ENCODE results near the gene LRTM2.

LRTM2 gene

DNA sequence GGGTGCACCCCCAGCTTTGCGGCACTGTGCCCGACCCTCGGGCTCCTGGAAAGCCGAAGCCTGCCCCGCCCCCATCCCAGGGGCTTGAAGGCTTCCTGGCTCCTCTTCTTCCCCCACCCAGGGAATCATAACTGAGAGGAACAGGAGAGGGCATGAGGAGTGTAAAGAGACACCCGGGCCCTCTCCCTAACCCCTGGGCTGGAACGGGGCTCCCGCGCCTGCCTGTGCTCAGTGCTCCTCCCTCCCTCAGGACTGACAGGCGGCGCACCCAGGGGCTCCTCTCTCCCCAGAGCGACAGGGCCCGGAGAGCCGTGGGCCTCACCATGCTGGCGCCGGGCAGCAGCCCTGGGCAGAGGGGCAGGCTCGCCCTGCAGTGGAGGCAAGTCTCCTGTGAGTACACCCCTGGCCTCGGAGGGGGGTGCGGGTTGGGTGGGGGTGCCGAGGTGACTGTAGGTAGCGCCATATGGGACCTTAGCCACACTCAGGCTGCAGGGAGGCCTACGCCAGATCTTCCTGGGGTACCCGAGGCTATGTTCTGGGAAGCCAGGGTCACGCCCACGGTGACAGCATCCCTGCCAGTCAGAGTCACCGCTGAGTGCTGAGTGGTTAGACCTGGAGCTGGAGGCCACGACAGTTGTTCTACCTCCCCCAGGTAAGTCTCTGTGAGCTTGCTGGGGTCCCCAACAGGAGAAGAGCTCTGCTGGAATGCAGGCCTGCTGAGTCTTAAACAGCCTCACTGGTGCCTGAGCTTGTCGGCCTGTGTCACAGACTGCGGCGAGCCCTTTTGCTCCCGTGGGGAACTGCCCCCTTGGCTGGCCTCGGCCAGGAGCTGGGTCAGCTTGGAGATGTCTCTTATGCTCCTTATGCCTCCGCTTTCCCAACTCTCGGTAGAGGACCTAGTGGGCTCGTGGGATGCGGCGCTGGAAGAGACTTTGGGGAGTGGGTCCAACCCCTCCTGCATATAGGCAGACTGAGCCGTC is 7.8 kb downstream of the LRTM2 start:
- in situ Hi-C loops (cut with HindIII; ENCODE audit: low sequenced_read_pairs), result no loop called here

DNA sequence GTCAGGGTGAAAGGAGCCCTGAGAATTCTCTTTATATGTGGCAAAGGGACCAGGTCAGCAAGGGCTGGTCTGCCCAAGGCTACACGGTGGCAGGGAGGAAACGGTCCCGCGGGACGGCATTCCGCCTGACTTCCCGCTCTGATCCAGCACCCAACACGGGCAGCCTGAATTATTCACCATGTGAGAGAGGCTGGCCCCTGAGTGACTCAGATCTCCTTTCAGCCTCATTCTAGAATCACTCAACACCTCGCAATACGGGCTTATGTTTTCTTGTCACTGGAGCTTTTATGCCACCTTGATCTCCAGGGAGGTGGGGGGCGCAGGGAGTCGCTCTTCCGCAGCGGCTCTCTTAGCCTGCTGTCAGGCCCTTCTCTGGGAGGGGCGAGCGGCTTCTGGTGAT is 8.5 kb downstream of the LRTM2 start:
- in situ Hi-C loops (cut with HindIII; ENCODE audit: low sequenced_read_pairs), result no loop called here

DNA sequence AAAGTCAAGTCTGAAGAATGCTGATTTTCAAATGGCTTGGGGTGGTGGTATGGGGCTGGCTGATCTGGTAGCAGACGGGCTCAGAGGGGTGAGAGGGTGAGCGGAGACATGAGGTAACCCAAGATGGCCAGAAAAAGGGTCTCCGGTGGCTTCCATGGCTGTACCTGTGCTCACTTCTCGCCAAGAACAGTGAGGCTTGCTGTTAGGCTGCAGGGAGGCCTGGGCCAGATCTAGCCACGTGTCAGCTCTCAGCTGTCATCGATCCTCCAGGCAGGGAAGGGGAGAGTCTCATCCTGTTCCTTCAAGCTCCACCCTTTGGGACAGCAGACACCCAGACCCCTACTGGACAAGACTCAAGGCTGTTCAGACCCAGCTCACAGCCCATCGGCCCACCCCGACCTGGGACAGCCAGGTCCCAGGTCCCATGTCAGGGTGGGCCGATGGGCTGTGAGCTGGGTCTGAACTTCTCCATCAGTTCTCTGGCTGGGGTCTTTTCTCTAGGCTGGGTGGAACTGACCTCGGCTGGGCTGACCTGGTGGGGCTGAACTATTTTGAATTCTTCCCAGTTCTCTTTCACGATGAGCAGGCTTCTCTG is 9.0 kb downstream of the LRTM2 start:
- in situ Hi-C loops (cut with HindIII; ENCODE audit: low sequenced_read_pairs), result no loop called here

DNA sequence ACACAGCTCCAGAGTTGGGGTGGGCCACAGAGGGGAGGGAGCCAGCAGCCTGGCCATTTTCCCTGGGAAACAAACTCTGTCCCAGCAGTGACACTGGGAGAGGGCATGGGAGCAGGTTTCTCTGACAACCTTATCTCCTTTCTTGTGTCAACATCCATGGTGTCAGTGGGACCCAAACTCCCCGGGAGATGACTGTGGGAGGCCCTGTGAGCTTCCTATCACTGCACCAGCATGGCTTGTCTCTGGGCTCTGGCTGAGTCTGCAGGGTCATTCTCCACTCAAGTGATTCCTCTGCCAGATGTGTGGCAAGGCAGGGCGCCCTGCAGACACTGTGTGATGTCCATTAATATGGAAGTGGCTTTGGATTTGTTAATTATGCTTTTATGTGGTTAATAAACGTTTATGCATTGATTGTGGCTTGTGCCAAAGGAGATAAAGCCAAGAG is 10.1 kb downstream of the LRTM2 start:
- in situ Hi-C loops (cut with HindIII; ENCODE audit: low sequenced_read_pairs), result no loop called here

DNA sequence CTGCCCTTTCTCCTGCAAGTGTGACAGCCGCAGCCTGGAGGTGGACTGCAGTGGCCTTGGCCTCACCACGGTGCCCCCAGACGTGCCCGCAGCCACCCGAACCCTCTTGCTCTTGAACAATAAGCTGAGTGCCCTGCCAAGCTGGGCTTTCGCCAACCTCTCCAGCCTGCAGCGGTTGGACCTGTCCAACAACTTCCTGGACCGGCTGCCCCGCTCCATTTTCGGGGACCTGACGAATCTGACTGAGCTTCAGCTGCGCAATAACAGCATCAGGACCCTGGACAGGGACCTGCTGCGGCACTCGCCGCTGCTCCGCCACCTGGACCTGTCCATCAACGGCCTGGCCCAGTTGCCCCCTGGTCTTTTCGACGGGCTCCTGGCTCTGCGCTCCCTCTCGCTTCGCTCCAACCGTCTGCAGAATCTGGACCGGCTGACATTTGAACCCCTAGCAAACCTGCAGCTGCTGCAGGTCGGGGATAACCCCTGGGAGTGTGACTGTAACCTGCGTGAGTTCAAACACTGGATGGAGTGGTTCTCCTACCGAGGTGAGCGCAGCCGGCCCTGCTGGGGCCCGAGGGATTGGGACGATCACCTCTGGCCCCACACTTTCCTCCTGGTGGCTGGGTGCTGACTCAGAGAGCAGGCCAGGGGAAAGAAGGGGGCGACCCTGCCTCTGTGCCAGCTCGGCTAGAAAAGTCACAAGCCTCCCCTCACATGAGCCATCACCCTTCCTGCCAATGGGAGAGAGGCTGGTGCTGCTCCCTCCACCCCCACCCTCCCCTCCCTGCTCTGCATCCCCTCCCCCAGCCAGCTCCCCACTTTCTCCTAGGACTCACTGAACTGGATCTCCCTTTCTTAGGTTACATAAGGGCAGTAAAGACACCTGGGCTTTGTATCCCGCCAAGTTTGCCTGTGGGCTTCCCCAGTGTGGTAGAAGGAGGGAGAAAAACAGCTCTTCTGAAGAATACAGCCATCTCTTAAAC is 10.9 kb downstream of the LRTM2 start:
- in situ Hi-C loops (cut with HindIII; ENCODE audit: low sequenced_read_pairs), result no loop called here

DNA sequence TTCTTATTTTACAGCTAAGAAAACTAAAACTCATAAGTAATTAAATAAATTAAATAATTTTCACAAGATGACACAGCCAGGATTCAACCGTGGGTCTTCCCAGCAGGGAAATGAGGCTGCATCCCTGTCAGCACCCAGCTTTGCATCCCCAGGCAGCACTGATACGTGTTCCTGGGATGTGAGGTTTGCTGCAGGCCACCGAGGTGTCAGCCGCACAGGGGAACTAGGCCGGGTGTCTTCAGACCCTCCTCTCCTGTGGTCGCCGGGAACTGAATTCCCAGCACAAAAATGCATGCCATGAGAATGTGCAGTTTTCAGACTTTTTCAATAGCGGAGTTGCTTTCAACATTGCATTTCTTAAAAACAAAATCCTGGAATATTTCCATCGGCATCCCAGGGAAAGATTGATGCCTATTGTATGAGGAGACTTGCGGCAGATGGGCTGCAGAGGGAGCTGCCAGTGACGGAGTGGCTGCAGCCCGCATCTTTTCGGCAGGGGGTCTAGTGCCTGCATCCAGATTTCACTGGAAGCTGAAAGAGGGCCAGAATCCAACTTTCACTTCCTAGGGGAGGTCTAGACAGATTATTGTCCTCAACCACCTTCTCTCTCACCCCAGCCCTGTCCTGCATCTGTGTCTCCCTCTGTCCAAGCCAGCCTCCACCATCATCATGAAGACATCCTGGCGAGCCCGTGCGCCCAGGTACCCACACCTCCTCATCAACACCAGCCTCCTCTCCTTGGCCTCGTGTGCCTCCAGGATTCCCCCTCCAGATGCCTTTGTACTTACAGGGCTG is 12.6 kb downstream of the LRTM2 start:
- in situ Hi-C loops (cut with HindIII; ENCODE audit: low sequenced_read_pairs), result no loop called here

DNA sequence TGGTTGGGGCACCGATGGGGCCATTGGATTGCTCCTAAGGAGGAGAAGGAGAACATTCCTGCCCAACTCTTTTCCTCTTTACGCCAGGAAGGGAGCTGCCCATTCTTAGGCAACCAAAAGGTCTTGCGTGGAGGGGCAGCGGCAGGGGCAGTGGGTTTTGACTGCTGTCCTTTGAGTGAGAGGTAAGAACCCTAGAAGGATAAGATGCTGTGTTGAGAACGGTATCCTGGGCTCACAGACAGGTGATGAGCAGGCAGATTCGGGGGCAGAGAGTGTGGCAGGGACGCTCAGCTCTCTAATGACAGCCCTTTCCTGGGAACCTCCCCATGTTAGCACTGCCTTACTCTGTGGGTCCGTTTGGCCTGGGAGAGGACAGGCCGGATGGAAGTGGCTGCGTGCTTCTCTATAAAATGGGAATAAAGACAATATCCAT is 13.2 kb downstream of the LRTM2 start:
- in situ Hi-C loops (cut with HindIII; ENCODE audit: low sequenced_read_pairs), result no loop called here

DNA sequence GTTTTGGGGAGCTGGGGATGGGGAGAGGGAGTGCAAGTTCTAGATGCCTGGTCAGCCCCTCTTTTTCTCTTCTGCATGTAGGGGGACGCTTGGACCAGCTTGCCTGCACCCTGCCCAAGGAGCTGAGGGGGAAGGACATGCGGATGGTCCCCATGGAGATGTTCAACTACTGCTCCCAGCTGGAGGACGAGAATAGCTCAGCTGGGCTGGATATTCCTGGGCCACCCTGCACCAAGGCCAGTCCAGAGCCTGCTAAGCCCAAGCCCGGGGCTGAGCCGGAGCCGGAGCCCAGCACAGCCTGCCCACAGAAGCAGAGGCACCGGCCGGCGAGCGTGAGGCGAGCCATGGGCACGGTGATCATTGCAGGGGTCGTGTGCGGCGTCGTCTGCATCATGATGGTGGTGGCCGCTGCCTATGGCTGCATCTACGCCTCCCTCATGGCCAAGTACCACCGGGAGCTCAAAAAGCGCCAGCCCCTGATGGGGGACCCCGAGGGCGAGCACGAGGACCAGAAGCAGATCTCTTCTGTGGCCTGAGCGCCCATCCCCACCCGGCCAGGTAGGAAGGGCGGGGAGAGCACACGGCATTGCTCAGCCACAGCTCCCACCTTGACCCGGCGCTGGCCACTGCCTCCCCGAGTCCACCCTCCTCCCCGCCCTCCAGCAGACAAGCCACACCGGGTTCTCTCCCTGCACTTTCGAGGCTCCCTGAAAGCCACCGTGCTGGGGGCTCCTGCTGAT is 14.0 kb downstream of the LRTM2 start:
- in situ Hi-C loops (cut with HindIII; ENCODE audit: low sequenced_read_pairs), result no loop called here

DNA sequence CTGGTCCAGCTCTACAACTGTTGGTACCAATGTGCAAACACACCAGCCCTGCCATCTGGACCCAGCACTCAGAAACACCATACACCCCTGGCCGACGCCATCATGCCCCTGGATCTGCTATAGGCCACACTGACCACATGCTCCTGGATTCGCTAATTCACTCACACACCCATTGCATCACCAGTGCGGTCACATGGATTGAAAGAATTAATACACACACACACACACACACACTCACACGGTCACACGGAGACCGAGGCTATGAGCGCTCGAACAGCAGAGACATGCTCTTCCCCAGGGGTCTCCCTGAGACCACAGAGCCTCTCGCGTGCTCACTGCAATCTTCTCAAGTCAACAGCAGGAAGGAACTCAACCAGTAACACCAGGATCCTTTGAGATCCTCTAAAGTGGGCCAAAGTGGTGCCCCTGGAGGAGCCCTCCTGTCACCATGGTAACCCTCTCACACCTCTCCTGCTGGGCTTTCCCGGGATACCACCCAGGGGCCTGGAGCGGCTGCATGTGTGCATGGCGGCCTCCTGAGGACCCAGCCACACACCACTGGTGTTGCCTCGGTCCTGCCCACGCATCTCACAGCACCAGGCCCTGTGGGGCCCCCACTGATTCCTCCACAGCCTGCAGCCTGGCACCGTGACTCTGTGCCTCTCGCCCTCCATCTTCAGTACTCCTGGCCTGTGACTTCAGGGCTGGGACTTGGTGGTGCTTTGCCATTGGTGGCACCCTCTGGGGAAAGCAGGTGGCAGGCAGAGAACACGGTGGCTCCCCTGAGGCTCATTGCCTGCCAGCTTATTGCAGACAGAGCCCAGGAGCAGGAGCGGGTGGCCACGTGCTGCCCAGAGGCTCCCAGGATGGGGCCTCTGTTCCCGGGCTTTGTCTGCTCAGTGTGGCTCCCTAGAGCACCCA is 15.1 kb downstream of the LRTM2 start:
- in situ Hi-C loops (cut with HindIII; ENCODE audit: low sequenced_read_pairs), result loop anchor here (5.0 kb wide), 1 partner anchor 92 kb away; no protein-coding TSS in a partner anchor

DNA sequence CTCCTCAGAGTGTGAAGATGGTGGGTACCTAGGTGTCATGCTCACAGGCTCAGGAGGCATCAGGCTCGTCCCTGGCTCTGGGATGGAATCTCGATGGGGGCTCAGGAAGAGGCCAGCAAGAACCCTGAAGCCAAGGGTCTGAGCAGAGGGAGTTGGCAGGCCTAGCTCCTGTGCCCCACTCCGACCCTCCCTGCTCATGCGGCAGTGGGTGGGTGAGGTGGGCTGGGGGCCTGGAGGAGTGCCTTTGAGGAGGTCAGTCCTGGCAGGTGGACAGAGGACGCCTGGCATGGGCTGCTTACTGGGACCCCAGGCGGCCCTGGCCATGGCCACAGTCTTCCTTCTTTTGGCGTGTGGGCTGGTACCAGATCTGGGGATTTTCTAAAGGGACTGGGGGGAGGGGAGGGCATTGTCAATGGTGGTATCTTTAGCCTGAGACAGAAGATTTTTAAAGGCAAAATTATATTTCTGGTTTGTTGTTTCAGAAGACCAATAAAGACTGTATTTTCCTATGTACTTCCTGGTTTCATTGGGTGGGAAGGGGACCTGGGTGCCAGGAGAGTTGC is 16.0 kb downstream of the LRTM2 start:
- in situ Hi-C loops (cut with HindIII; ENCODE audit: low sequenced_read_pairs), result loop anchor here (5.0 kb wide), 1 partner anchor 91 kb away; no protein-coding TSS in a partner anchor

DNA sequence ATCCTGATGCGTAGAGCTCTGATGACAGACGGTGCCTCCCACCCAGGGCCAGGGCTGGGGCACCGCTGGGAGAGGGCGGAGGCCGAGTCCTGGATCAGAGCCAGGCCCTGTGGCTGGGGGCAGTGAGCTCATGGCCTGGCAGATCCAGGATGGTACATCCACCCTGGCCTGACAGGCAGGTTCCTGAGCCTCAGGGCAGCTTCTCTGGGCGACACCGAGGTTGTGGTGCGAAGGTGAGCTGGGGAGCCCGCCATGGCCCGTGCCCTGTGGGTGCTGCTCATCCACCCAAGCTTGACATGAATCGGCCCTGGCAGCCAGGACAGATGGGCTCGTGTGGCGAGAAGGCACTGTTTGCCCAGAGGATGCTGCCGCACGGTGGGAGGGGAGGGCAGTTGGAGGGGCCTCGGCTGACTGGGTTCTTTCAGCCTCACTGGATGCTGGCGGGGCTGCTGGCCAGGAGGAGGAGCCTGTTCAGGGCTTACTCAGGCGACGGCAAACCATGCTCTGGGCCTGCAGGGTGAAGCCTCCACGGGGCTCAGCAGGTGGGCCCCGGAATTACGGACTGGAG is 16.6 kb downstream of the LRTM2 start:
- in situ Hi-C loops (cut with HindIII; ENCODE audit: low sequenced_read_pairs), result loop anchor here (5.0 kb wide), 1 partner anchor 90 kb away; no protein-coding TSS in a partner anchor

DNA sequence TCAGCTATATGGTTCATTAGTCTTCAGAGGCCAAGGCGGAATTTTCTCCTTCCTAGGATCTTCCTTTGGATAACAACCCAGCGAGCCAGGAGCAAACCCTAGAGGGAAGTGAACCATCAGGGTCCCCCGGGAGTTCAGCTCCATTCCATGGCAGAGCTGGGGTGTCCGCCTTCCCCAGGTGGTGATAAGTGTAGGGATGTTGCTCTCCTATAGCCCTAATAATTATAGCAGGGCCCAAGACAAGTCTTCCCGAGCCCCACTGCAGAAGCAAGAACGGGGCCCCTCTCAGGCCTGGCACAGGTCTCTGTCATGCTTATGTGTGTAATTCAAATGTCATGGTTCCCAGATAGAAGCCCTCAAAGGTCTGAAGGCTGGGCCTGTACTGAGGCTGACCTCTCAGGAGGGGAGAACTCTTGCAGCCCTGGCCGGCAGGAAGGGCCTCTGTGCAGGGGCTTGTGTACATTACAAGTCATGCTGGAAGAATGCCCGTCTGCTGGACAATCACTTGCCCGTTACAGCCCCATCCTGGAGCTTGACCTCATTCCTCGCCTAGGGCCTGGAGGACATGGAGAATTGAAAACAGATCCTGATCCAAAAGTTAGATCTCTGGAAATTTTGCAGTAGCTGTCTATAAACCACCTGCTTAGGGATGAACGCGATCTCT is 17.3 kb downstream of the LRTM2 start:
- in situ Hi-C loops (cut with HindIII; ENCODE audit: low sequenced_read_pairs), result loop anchor here (5.0 kb wide), 1 partner anchor 90 kb away; no protein-coding TSS in a partner anchor

DNA sequence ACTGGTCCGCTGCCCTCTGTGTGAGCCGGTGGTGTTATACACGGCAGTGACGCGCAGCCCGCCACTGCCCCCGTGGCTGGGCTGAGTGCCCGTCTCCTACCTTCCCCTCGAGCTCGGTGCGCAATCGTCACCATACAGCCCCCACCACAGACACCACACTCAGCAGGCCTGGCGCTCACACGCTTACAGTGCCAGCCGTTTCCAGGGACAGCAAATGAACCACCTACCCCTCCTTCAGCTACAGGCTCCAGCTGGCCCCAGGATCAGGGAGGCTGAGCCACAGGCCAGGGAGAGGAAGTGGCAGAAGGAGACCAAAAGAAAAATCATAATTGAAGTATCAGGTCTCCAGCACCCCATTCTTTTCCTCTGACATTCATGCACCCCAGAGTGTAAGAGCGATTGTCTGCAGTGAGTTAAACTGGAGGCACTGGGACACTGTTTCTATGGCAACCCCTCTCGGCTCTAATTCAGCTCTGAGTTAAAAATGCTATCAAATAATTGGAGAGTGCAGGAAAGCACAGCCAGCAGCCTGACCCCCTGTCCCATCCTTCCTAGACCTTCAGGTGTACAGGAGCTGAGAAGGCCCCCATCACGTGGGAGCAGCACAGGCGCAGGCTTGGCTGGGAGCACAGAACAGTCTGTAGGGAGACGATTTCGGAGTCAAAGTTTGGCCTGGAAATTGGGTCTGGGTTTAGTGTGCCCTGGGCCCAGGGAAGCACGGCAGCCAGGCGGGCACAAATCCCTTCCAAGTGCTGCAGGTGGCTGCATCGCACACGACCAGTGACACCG is 18.0 kb downstream of the LRTM2 start:
- in situ Hi-C loops (cut with HindIII; ENCODE audit: low sequenced_read_pairs), result loop anchor here (5.0 kb wide), 1 partner anchor 89 kb away; no protein-coding TSS in a partner anchor

DNA sequence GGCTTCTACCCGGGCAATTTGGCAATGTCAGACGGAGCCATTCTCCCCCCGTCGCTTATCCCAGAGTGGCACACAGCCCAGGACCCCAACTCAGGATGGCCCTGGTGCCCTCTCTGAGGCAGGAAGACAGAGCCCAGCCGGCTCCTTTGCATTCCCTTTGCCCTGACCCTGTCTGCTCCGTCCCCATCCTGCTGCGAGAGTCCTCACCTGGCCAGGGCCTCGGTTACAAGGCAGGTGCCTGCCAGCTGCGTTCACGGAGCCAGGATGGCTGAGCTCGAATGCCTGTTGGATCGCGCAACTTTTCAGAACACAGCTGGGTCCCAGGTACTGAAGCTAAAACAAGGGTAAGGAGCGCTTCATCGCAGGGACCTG is 18.6 kb downstream of the LRTM2 start:
- in situ Hi-C loops (cut with HindIII; ENCODE audit: low sequenced_read_pairs), result loop anchor here (5.0 kb wide), 1 partner anchor 88 kb away; no protein-coding TSS in a partner anchor

DNA sequence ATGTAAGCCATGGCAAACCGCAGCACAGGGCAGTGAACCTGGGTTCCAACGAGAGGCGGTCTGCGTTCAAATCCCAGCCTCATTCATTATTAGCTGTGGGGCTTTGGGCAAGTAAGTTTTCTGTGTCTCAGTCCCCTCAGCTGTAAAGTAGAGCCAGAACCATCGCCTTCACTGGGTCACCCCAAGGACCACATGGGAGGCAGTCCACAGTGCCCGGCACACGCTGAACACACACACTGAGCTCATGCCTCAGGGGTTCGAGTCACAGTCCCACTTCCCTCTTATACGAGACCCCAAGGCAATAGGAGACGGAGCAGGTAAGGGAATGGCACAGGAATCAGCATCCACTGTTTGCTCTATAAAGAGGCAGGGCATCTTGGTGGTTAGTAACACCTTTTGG is 19.1 kb downstream of the LRTM2 start:
- in situ Hi-C loops (cut with HindIII; ENCODE audit: low sequenced_read_pairs), result loop anchor here (5.0 kb wide), 1 partner anchor 88 kb away; no protein-coding TSS in a partner anchor
